Mesenchymal stem cell (in vitro differentiated cells and primary cell): Measurements from ENCODE around the gene ZNF507.

Experiments used
- DNase-seq: peaks from one replicate; pipeline ENCODE4 v3.0.0-alpha.2; 2013
- H2AFZ ChIP-seq: one replicate; pipeline ENCODE4 v1.6.1; 2013; ENCODE audit warnings: low read depth, mild to moderate bottlenecking, control low read depth, inconsistent platforms, low read length, moderate library complexity
- H2AK5ac ChIP-seq: 2 replicates; pipeline ENCODE4 v1.6.1; 2013; ENCODE audit warnings: low read length, moderate library complexity, mild to moderate bottlenecking, inconsistent platforms; ENCODE audit not compliant: severe bottlenecking
- H2BK120ac ChIP-seq: one replicate; pipeline ENCODE4 v1.6.1; 2013; ENCODE audit warnings: low read depth, mild to moderate bottlenecking, inconsistent platforms, low read length, moderate library complexity
- H2BK12ac ChIP-seq, 2 experiments: one replicate each; pipeline ENCODE4 v1.6.1; 2013; ENCODE audit warnings: inconsistent platforms in 2 of 2, low read length in 2 of 2, mild to moderate bottlenecking in 2 of 2, moderate library complexity in 2 of 2, control low read depth in 1 of 2
- H2BK15ac ChIP-seq: one replicate; pipeline ENCODE4 v1.6.1; 2013; ENCODE audit warnings: mild to moderate bottlenecking, low read depth, inconsistent platforms; ENCODE audit not compliant: poor library complexity, severe bottlenecking
- H2BK5ac ChIP-seq: 2 replicates; pipeline ENCODE4 v1.6.1; 2013; ENCODE audit warnings: low read depth, mild to moderate bottlenecking, low read length, control low read depth, inconsistent platforms; ENCODE audit not compliant: poor library complexity, severe bottlenecking
- H3K14ac ChIP-seq, 2 experiments: one replicate each; pipeline ENCODE4 v1.6.1; 2013; ENCODE audit warnings: inconsistent platforms in 2 of 2, low read length in 2 of 2, control low read depth in 1 of 2, mild to moderate bottlenecking in 1 of 2, moderate library complexity in 1 of 2
- H3K18ac ChIP-seq, 2 experiments: one replicate each; pipeline ENCODE4 v1.6.1; 2013; ENCODE audit warnings: inconsistent platforms in 2 of 2, low read length in 2 of 2, control low read depth in 1 of 2, low read depth in 1 of 2, mild to moderate bottlenecking in 1 of 2
- H3K23ac ChIP-seq, 2 experiments: one replicate each; pipeline ENCODE4 v1.6.1; 2013; ENCODE audit warnings: inconsistent platforms in 2 of 2, low read length in 2 of 2, mild to moderate bottlenecking in 2 of 2, moderate library complexity in 2 of 2, control low read depth in 1 of 2
- H3K27ac ChIP-seq: 2 replicates; pipeline ENCODE4 v1.5.1; 2013; ENCODE audit warnings: mild to moderate bottlenecking, moderate library complexity, low read length, control low read depth, inconsistent platforms; ENCODE audit not compliant: poor library complexity, severe bottlenecking
- H3K27me3 ChIP-seq, 2 experiments: 2 replicates each; pipeline versions ENCODE4 v1.6.1 to v1.7.0; 2013; ENCODE audit warnings: low read length in 2 of 2, mild to moderate bottlenecking in 2 of 2, moderate library complexity in 2 of 2, control low read depth in 1 of 2, inconsistent platforms in 1 of 2; ENCODE audit not compliant: control insufficient read depth in 1 of 2, insufficient read depth in 1 of 2
- H3K36me3 ChIP-seq, 2 experiments: 2 replicates each; pipeline versions ENCODE4 v1.6.1 to v1.7.0; 2013; ENCODE audit warnings: low read length in 2 of 2, control low read depth in 1 of 2, inconsistent platforms in 1 of 2, low read depth in 1 of 2, mild to moderate bottlenecking in 1 of 2; ENCODE audit not compliant: insufficient read depth in 2 of 2, control insufficient read depth in 1 of 2
- H3K4ac ChIP-seq, 2 experiments: one replicate each; pipeline ENCODE4 v1.6.1; 2013; ENCODE audit warnings: inconsistent platforms in 2 of 2, low read length in 2 of 2, mild to moderate bottlenecking in 2 of 2, moderate library complexity in 2 of 2, control low read depth in 1 of 2, low read depth in 1 of 2
- H3K4me1 ChIP-seq: 2 replicates; pipeline ENCODE4 v1.6.1; 2013; ENCODE audit warnings: low read depth, low read length, control low read depth; ENCODE audit not compliant: control insufficient read depth, insufficient read depth
- H3K4me2 ChIP-seq: 2 replicates; pipeline ENCODE4 v1.6.1; 2013; ENCODE audit warnings: low read length, mild to moderate bottlenecking, inconsistent platforms; ENCODE audit not compliant: poor library complexity, severe bottlenecking
- H3K4me3 ChIP-seq, 2 experiments: 2 replicates each; pipeline versions ENCODE4 v1.5.1 to v1.7.0; 2013; ENCODE audit warnings: low read length in 2 of 2, mild to moderate bottlenecking in 2 of 2, control low read depth in 1 of 2, low read depth in 1 of 2; ENCODE audit not compliant: insufficient read depth in 1 of 2
- H3K79me1 ChIP-seq: replicated peaks from 2 replicates; pipeline ENCODE4 v1.6.1; 2013; ENCODE audit warnings: mild to moderate bottlenecking, control low read depth, low read length, inconsistent platforms; ENCODE audit not compliant: poor library complexity, severe bottlenecking
- H3K9ac ChIP-seq: 2 replicates; pipeline ENCODE4 v1.7.0; 2013; ENCODE audit warnings: mild to moderate bottlenecking, low read length, moderate library complexity
- H3K9me3 ChIP-seq: 2 replicates; pipeline ENCODE4 v1.7.0; 2013; ENCODE audit warnings: mild to moderate bottlenecking, low read length; ENCODE audit not compliant: control insufficient read depth
- H4K8ac ChIP-seq: one replicate; pipeline ENCODE4 v1.6.1; 2013; ENCODE audit warnings: inconsistent platforms, mild to moderate bottlenecking, low read length, moderate library complexity
- H4K91ac ChIP-seq: one replicate; pipeline ENCODE4 v1.6.1; 2013; ENCODE audit warnings: mild to moderate bottlenecking, low read length, inconsistent platforms
- WGBS: methylation state at CpG from one replicate; pipeline ENCODE4 v1.1.7; 2013; ENCODE audit warnings: mixed read lengths; 5-methylcytosine and 5-hydroxymethylcytosine counted together

The ZNF507 gene

GRCh38 chr19:32350987-32351348, 5.6 kb downstream of the ZNF507 start:
- Histone ChIP-seq H4K91ac (no peak overlapping the region), H2BK5ac (no peak overlapping the region), H2BK120ac (no peak overlapping the region), H3K9ac (peak overlapping the region; percentile 30), H3K23ac (no peak overlapping the region), H3K79me1 (peaks cover 30% of the 10 kb centered on the region), H3K36me3 (peaks cover 21 to 64% of the 10 kb centered on the region in 2 experiments), H3K14ac (no peak overlapping the region), H2AK5ac (peak overlapping the region; percentile 56), H3K4me1 (peaks cover 3% of the 10 kb centered on the region), H3K4me2 (no peak overlapping the region), H3K27me3 (no peaks in the 10 kb centered on the region), H3K9me3 (no peaks in the 10 kb centered on the region), H3K4me3 (peak overlapping the region in 1 of 2 experiments; percentile 20), H3K4ac (peak overlapping the region in 1 of 2 experiments; percentile 17), H2AFZ (no peak overlapping the region), H2BK12ac (peak overlapping the region in 1 of 2 experiments; percentile 40), H3K18ac (no peak overlapping the region), H3K27ac (peak overlapping the region; percentile 28), H2BK15ac (no peak overlapping the region), H4K8ac (no peak overlapping the region)
- WGBS = 98% methylated on average over 2 of the region's 2 CpGs
- DNase-seq = peak; percentile 24

GRCh38 chr19:32352241-32352630, 6.8 kb downstream of the ZNF507 start:
- no peak overlapping the region for H4K91ac ChIP-seq
- peaks cover 23 to 75% of the 10 kb centered on the region in 2 experiments for H3K36me3 ChIP-seq
- H3K4me2 ChIP-seq = no peak overlapping the region
- no peaks in the 10 kb centered on the region for H3K9me3 ChIP-seq
- H2BK120ac ChIP-seq = no peak overlapping the region
- H2BK5ac ChIP-seq = no peak overlapping the region
- no peak overlapping the region for H2BK15ac ChIP-seq
- H3K27me3 ChIP-seq = no peaks in the 10 kb centered on the region
- no peak overlapping the region for H2AK5ac ChIP-seq
- H2AFZ ChIP-seq = no peak overlapping the region
- no peak overlapping the region for H3K14ac ChIP-seq
- H4K8ac ChIP-seq = no peak overlapping the region
- WGBS = 100% methylated on average over 1 of the region's 1 CpG
- H2BK12ac ChIP-seq = no peak overlapping the region
- H3K18ac ChIP-seq = no peak overlapping the region
- H3K4ac ChIP-seq = no peak overlapping the region
- H3K9ac ChIP-seq = peak overlapping the region; percentile 61
- no peak overlapping the region for H3K23ac ChIP-seq
- no peak overlapping the region for H3K27ac ChIP-seq
- DNase-seq = no peak
- peaks cover 3% of the 10 kb centered on the region for H3K4me1 ChIP-seq
- peaks cover 33% of the 10 kb centered on the region for H3K79me1 ChIP-seq
- no peak overlapping the region for H3K4me3 ChIP-seq

GRCh38 chr19:32354345-32354744, 8.9 kb downstream of the ZNF507 start:
- H2AFZ ChIP-seq = no peak overlapping the region
- no peak overlapping the region for H3K9ac ChIP-seq
- H3K79me1 ChIP-seq = peaks cover 30% of the 10 kb centered on the region
- no peak for DNase-seq
- no peak overlapping the region for H3K4me2 ChIP-seq
- no peak overlapping the region for H2BK12ac ChIP-seq
- no peak overlapping the region for H3K14ac ChIP-seq
- no peak overlapping the region for H3K23ac ChIP-seq
- no peaks in the 10 kb centered on the region for H3K27me3 ChIP-seq
- H3K4me1 ChIP-seq = peaks cover 3% of the 10 kb centered on the region
- H2BK15ac ChIP-seq = no peak overlapping the region
- H4K91ac ChIP-seq = no peak overlapping the region
- H3K9me3 ChIP-seq = no peaks in the 10 kb centered on the region
- no peak overlapping the region for H3K27ac ChIP-seq
- over 99% methylated on average over 9 of the region's 9 CpGs for WGBS
- no peak overlapping the region for H3K4me3 ChIP-seq
- H4K8ac ChIP-seq = no peak overlapping the region
- no peak overlapping the region for H3K4ac ChIP-seq
- no peak overlapping the region for H3K18ac ChIP-seq
- H2AK5ac ChIP-seq = no peak overlapping the region
- H2BK120ac ChIP-seq = no peak overlapping the region
- no peak overlapping the region for H2BK5ac ChIP-seq
- H3K36me3 ChIP-seq = peaks cover 23 to 75% of the 10 kb centered on the region in 2 experiments

GRCh38 chr19:32355309-32355708, 9.9 kb downstream of the ZNF507 start:
- Histone ChIP-seq H2AFZ (no peak overlapping the region), H4K91ac (no peak overlapping the region), H2BK120ac (no peak overlapping the region), H3K9ac (no peak overlapping the region), H3K4me1 (peaks cover 3% of the 10 kb centered on the region), H2BK5ac (no peak overlapping the region), H3K23ac (no peak overlapping the region), H2AK5ac (no peak overlapping the region), H3K4me3 (no peak overlapping the region), H3K79me1 (peaks cover 35% of the 10 kb centered on the region), H3K9me3 (no peaks in the 10 kb centered on the region), H3K27ac (no peak overlapping the region), H3K18ac (no peak overlapping the region), H3K36me3 (peaks cover 23 to 76% of the 10 kb centered on the region in 2 experiments), H3K14ac (no peak overlapping the region), H2BK12ac (no peak overlapping the region), H2BK15ac (no peak overlapping the region), H3K4me2 (no peak overlapping the region), H4K8ac (no peak overlapping the region), H3K4ac (no peak overlapping the region), H3K27me3 (no peaks in the 10 kb centered on the region)
- 81% methylated on average over 2 of the region's 3 CpGs for WGBS
- no peak for DNase-seq
